ENCODE data around the gene TEX54. TPM values are rescaled to one million over a fixed set of nuclear protein-coding genes. Genes with fewer than 3 reads are reported as not detected.
"Not testable (repeated sequence)": the region's sequence is repeated elsewhere in the genome, so short reads cannot be mapped to it uniquely, and the experiment has no call there.

TEX54 gene
- total and polyA plus RNA-seq, 2 donors (not counting 1 experiment from before 2014, with no cell fraction given), result not detected

DNA sequence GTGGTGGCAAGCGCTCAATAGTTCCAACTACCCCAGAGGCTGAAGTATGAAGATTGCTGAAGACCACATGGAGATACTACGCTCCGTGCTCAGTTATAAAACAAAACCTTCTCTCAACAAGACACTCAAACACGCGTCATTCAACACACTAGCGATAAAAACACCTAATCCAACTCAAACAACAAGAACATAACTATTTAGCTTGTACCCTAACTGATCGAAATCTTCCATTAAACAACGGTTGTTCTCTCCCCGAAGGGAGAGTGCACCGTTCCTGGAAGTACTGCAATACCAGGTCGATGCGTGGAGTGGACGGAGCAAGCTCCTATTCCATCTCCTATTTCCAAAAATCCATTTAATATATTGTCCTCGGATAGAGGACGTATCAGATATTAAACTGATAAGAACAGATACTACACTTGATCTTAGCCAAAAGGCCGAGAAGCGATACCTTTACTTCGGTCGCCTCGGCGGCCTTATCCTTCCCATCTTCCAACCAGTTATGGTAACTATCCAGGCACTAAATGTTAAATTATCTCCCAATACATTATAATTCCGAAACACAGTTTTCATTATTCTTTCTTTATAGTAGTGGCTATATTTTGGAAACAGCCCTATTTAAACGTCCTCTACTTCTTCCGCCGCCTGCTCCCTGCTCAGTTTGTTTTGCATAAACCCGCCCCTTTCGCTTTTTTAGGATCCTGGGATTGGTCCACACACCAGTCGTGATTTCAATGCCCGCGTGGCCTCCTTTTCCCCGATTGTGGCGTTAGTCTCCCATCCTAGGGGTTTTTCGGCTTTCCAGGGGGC is 8.9 kb upstream of the TEX54 start:
- Histone ChIP-seq H3K4me1 (ENCODE audit: control insufficient read depth, extremely low read depth, insufficient read depth, low read length) (peaks cover 5% of the 10 kb centered on the region), H3K9me3 (ENCODE audit: control insufficient read depth, insufficient read depth, low read depth, low read length) (no peaks in the 10 kb centered on the region), H4K20me1 (ENCODE audit: control insufficient read depth, extremely low read depth, insufficient read depth, low read length) (no peaks in the 10 kb centered on the region), H3K27me3 (ENCODE audit: control insufficient read depth, insufficient read depth, low read length) (no peaks in the 10 kb centered on the region), H3K79me2 (ENCODE audit: control insufficient read depth, insufficient read depth, low read length) (peaks cover 18% of the 10 kb centered on the region), H2AFZ (ENCODE audit: low read length) (no peak overlapping the region), H3K4me3 (replicated peaks in 1 of 4; ENCODE audit: control extremely low read depth in 1 of 4, insufficient read depth in 1 of 4, low read depth in 3 of 4, low read length in 4 of 4) (peak overlapping the region; percentile 0 to 93 (median 25)), H3K36me3 (ENCODE audit: control insufficient read depth, insufficient read depth, low read length) (peaks cover under 1% of the 10 kb centered on the region), H3K4me2 (ENCODE audit: extremely low read depth, insufficient read depth, low read length) (peak overlapping the region; percentile 72), H3K9ac (ENCODE audit: insufficient read depth, low read length) (peak overlapping the region; percentile 74), H3K27ac (ENCODE audit: insufficient read depth, low read length) (peak overlapping the region; percentile 97)
- TF ChIP-seq, protein P1, sequence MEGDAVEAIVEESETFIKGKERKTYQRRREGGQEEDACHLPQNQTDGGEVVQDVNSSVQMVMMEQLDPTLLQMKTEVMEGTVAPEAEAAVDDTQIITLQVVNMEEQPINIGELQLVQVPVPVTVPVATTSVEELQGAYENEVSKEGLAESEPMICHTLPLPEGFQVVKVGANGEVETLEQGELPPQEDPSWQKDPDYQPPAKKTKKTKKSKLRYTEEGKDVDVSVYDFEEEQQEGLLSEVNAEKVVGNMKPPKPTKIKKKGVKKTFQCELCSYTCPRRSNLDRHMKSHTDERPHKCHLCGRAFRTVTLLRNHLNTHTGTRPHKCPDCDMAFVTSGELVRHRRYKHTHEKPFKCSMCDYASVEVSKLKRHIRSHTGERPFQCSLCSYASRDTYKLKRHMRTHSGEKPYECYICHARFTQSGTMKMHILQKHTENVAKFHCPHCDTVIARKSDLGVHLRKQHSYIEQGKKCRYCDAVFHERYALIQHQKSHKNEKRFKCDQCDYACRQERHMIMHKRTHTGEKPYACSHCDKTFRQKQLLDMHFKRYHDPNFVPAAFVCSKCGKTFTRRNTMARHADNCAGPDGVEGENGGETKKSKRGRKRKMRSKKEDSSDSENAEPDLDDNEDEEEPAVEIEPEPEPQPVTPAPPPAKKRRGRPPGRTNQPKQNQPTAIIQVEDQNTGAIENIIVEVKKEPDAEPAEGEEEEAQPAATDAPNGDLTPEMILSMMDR (conservative IDR thresholded peaks at IDR 0.05 in 1 of 2, IDR thresholded peaks at IDR 0.05 in 1 of 2; ENCODE audit: low read depth in 1 of 2, low read length in 2 of 2), result no peak
- no peak for TF ChIP-seq EZH2 (IDR thresholded peaks at IDR 0.05; ENCODE audit: low read length, missing control alignments)
- peak; percentile 100 for DNase-seq (ENCODE audit: low read depth in 2 of 2)

DNA sequence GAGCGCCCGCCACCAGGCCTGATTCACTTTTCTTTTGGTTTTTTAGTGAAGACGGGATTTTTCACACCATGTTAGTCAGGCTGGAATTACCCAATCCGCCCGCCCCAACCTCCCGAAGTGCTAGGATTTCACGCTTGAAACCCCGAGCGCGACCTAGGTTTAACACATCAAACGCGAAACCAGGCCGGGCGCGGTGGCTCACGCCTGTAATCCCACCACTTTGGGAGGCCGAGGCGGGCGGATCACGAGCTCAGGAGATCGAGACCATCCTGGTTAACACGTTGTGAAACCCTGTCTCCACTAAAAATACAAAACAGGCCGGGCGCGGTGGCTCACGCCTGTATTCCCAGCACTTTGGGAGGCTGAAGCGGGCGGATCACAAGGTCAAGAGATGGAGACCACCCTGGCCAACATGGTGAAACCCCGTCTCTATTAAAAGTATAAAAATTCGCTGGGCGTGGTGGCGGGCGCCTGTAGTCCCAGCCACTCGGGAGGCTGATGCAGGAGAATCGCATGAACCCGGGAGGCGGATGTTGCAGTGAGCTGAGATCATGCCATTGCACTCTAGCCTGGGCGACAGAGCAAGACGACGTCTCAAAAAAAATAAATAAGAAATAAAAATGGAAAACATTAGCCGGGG is 8.2 kb upstream of the TEX54 start:
- H3K4me3 ChIP-seq (replicated peaks in 1 of 4; ENCODE audit: control extremely low read depth in 1 of 4, insufficient read depth in 1 of 4, low read depth in 3 of 4, low read length in 4 of 4), result peak overlapping the region; percentile 9 to 94 (median 53)
- H3K36me3 ChIP-seq (ENCODE audit: control insufficient read depth, insufficient read depth, low read length); H3K9me3 ChIP-seq (ENCODE audit: control insufficient read depth, insufficient read depth, low read depth, low read length); H3K27me3 ChIP-seq (ENCODE audit: control insufficient read depth, insufficient read depth, low read length); H3K4me1 ChIP-seq (ENCODE audit: control insufficient read depth, extremely low read depth, insufficient read depth, low read length); H2AFZ ChIP-seq (ENCODE audit: low read length); H4K20me1 ChIP-seq (ENCODE audit: control insufficient read depth, extremely low read depth, insufficient read depth, low read length): not testable (repeated sequence)
- peak overlapping the region; percentile 21 for H3K9ac ChIP-seq (ENCODE audit: insufficient read depth, low read length)
- H3K4me2 ChIP-seq (ENCODE audit: extremely low read depth, insufficient read depth, low read length), result peak overlapping the region; percentile 59
- peak in 1 of 2 donors; percentile 69 for DNase-seq (ENCODE audit: low read depth in 2 of 2)
- H3K79me2 ChIP-seq (ENCODE audit: control insufficient read depth, insufficient read depth, low read length), result peaks cover 20% of the 10 kb centered on the region
- H3K27ac ChIP-seq (ENCODE audit: insufficient read depth, low read length), result peak overlapping the region; percentile 79

GRCh38 chr11:62839050-62839945 is 6.7 kb upstream of the TEX54 start, which contains the start of gene WDR74:
Gene WDR74, minus strand, starts transcription at chr11:62839590. Its CDS starts 20 bp downstream, at chr11:62839570.
- no peaks in the 10 kb centered on the region for H4K20me1 ChIP-seq (ENCODE audit: control insufficient read depth, extremely low read depth, insufficient read depth, low read length)

More at GRCh38 chr11:62839050-62839945, 6.7 kb upstream of the TEX54 start, which contains the start of gene WDR74:
- Histone ChIP-seq H3K4me1 (ENCODE audit: control insufficient read depth, extremely low read depth, insufficient read depth, low read length) (peaks cover 5% of the 10 kb centered on the region), H3K4me3 (replicated peaks in 1 of 4; ENCODE audit: control extremely low read depth in 1 of 4, insufficient read depth in 1 of 4, low read depth in 3 of 4, low read length in 4 of 4) (peak within 1 kb of the TSS; percentile 75 to 94 (median 90)), H3K79me2 (ENCODE audit: control insufficient read depth, insufficient read depth, low read length) (peaks cover 20% of the 10 kb centered on the region), H3K36me3 (ENCODE audit: control insufficient read depth, insufficient read depth, low read length) (peaks cover 14% of the 10 kb centered on the region), H3K27me3 (ENCODE audit: control insufficient read depth, insufficient read depth, low read length) (no peaks in the 10 kb centered on the region), H3K9me3 (ENCODE audit: control insufficient read depth, insufficient read depth, low read depth, low read length) (no peaks in the 10 kb centered on the region), H3K9ac (ENCODE audit: insufficient read depth, low read length) (peak within 1 kb of the TSS; percentile 89), H2AFZ (ENCODE audit: low read length) (no peak within 1 kb of the TSS), H3K4me2 (ENCODE audit: extremely low read depth, insufficient read depth, low read length) (peak within 1 kb of the TSS; percentile 88), H3K27ac (ENCODE audit: insufficient read depth, low read length) (peak within 1 kb of the TSS; percentile 79)
- TF ChIP-seq, protein P1 (conservative IDR thresholded peaks at IDR 0.05 in 1 of 2, IDR thresholded peaks at IDR 0.05 in 1 of 2; ENCODE audit: low read depth in 1 of 2, low read length in 2 of 2), result no peak
- no peak for TF ChIP-seq EZH2 (IDR thresholded peaks at IDR 0.05; ENCODE audit: low read length, missing control alignments)
- DNase-seq (ENCODE audit: low read depth in 2 of 2), result peak; percentile 91 to 92

All from fibroblast of lung (primary cell).